Ascending aorta (tissue), 2 donors: ENCODE results near the gene CCM2. TPM values are rescaled to one million over a fixed set of nuclear protein-coding genes. Genes with fewer than 3 reads are reported as not detected.
A peak's percentile ranks its signal among the peaks of the same experiment; 100 is the strongest.

Experiments
- DNase-seq, 2 donors: peaks; one replicate each; pipeline ENCODE4 v3.0.0-alpha.2; 2019; ENCODE audit warnings: low spot score in 2 of 2
- H3K27ac ChIP-seq, 2 donors: fragments of 200-600 bp; sonication (generic); one replicate each; pipeline ENCODE4 v1.5.1; 2016 to 2017; ENCODE audit warnings: mild to moderate bottlenecking in 1 of 2
- H3K27me3 ChIP-seq: fragments of 200-600 bp; sonication (generic); one replicate; pipeline ENCODE4 v1.5.1; 2017
- H3K36me3 ChIP-seq, 2 donors: fragments of 200-600 bp; sonication (generic); one replicate each; pipeline ENCODE4 v1.5.1; 2016
- H3K4me1 ChIP-seq, 2 donors: fragments of 200-600 bp; sonication (generic); one replicate each; pipeline ENCODE4 v1.5.1; 2016 to 2017; ENCODE audit warnings: mild to moderate bottlenecking in 1 of 2
- H3K4me3 ChIP-seq, 2 donors: fragments of 200-600 bp; sonication (generic); one replicate each; pipeline ENCODE4 v1.5.1; 2016 to 2017; ENCODE audit warnings: mild to moderate bottlenecking in 1 of 2
- H3K9me3 ChIP-seq, 2 donors: fragments of 200-600 bp; sonication (generic); one replicate each; pipeline ENCODE4 v1.5.1; 2016
- intact Hi-C: fragments of 100-400 bp; cut with DNase I; formaldehyde crosslinking; loops from one replicate; pipeline ENCODE4 v1.15.1; 2023
- total RNA-seq: library from RNA; depleted of rRNA; stranded (reverse); fragments of >200 nt; gene quantifications from one replicate; pipeline ENCODE4 v1.1.0, GENCODE V29; 2016
- TF ChIP-seq, protein P1 (sequence below), 3 experiments: fragments of 200-600 bp in 2 of 3; fragments of 450-650 bp in 1 of 3; sonication (generic) in 2 of 3; IDR thresholded peaks; one replicate each; pipeline ENCODE4 v1.5.1; 2016 to 2019; ENCODE audit warnings: antibody characterized with exemption in 3 of 3, mild to moderate bottlenecking in 1 of 3, moderate library complexity in 1 of 3

The CCM2 gene
- total RNA-seq, 1 donor from 2014 or later, result 61.5 TPM

DNA sequence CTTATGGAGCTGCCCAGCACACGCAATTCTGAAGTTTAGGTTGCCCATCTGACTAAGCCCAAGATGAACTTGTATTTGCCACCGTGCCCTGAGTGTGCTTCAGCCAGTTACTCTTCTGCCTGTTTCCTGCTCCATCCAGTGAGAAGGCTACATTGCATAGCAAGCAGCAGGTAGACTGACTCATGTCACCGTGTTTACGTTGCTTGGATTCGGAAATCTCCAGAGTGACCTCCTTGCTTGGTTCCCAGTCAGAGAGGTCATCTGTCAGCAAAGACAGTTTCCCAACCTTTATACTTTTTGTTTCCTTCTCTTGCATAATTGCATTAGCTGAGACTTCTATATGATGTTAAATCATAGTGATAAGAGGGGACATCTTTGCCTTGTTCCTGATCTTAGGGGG lies 57.9 kb downstream of the CCM2 start:
- Histone ChIP-seq H3K4me1 (no peaks in the 10 kb centered on the region), H3K9me3 (no peaks in the 10 kb centered on the region), H3K27me3 (no peaks in the 10 kb centered on the region), H3K36me3 (peaks cover 0 to 5% of the 10 kb centered on the region in 2 donors), H3K4me3 (no peak overlapping the region), H3K27ac (no peak overlapping the region)
- intact Hi-C loops, result no loop called here
- TF ChIP-seq, protein P1, sequence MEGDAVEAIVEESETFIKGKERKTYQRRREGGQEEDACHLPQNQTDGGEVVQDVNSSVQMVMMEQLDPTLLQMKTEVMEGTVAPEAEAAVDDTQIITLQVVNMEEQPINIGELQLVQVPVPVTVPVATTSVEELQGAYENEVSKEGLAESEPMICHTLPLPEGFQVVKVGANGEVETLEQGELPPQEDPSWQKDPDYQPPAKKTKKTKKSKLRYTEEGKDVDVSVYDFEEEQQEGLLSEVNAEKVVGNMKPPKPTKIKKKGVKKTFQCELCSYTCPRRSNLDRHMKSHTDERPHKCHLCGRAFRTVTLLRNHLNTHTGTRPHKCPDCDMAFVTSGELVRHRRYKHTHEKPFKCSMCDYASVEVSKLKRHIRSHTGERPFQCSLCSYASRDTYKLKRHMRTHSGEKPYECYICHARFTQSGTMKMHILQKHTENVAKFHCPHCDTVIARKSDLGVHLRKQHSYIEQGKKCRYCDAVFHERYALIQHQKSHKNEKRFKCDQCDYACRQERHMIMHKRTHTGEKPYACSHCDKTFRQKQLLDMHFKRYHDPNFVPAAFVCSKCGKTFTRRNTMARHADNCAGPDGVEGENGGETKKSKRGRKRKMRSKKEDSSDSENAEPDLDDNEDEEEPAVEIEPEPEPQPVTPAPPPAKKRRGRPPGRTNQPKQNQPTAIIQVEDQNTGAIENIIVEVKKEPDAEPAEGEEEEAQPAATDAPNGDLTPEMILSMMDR (IDR thresholded peaks at IDR 0.05), result no peak
- peak in 1 of 2 donors; percentile 27 for DNase-seq

DNA sequence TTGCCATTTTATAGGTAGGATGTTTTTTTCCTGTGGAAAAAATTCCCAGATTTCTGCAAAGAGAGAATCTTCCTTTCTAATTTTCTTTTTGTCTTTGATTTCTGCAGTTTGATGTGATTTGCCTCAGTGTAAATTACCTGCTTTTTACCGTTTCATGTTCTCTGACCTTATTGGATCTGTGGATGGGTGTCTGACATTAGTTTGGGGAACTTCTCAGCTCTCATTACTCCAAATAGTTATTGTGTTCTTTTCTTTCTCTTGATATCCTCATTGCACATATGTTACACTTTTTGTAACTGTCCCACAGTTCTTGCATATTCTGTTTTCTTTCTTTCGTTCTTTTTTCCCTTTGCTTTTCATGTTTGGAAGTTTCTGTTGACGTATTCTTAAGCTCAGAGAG lies 60.3 kb downstream of the CCM2 start:
- Histone ChIP-seq H3K4me3 (no peak overlapping the region), H3K27ac (no peak overlapping the region), H3K27me3 (no peaks in the 10 kb centered on the region), H3K36me3 (peaks cover 0 to 12% of the 10 kb centered on the region in 2 donors), H3K4me1 (no peaks in the 10 kb centered on the region), H3K9me3 (no peaks in the 10 kb centered on the region)
- intact Hi-C loops, result no loop called here
- TF ChIP-seq, protein P1 (IDR thresholded peaks at IDR 0.05), result no peak
- DNase-seq, result no peak

DNA sequence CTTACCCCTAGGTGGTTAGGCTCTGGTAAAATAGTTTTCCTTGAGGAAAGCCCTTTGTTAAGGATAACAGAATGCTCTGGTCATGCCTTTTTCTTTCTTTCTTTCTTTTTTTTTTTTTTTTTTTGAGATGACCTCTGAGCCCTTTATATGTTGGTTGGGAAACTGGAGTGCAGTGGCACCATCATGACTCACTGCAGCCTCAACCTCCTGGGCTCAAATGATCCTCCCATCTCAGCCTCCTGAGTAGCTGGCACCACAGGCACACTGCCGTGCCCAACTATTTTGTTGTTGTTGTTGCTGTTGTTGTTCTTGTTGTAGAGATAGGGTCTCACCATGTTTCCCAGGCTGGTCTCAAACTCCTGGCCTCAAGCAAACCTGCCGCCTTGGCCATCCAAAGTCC lies 61.4 kb downstream of the CCM2 start:
- peak in 1 of 2 donors; percentile 21 for DNase-seq
- Histone ChIP-seq H3K36me3 (peaks cover 0 to 18% of the 10 kb centered on the region in 2 donors), H3K9me3 (no peaks in the 10 kb centered on the region), H3K27me3 (no peaks in the 10 kb centered on the region), H3K4me1 (no peaks in the 10 kb centered on the region), H3K27ac (no peak overlapping the region), H3K4me3 (no peak overlapping the region)
- intact Hi-C loops, result no loop called here
- TF ChIP-seq, protein P1 (IDR thresholded peaks at IDR 0.05), result no peak

GRCh38 chr7:45061806-45062425 lies 61.9 kb downstream of the CCM2 start:
- Histone ChIP-seq H3K9me3 (no peaks in the 10 kb centered on the region), H3K4me1 (no peaks in the 10 kb centered on the region), H3K27me3 (no peaks in the 10 kb centered on the region), H3K36me3 (peaks cover 4 to 18% of the 10 kb centered on the region in 2 donors), H3K4me3 (no peak overlapping the region), H3K27ac (no peak overlapping the region)
- intact Hi-C loops, result no loop called here
- TF ChIP-seq, protein P1 (IDR thresholded peaks at IDR 0.05), result no peak
- DNase-seq, result peak in 1 of 2 donors; percentile 12

DNA sequence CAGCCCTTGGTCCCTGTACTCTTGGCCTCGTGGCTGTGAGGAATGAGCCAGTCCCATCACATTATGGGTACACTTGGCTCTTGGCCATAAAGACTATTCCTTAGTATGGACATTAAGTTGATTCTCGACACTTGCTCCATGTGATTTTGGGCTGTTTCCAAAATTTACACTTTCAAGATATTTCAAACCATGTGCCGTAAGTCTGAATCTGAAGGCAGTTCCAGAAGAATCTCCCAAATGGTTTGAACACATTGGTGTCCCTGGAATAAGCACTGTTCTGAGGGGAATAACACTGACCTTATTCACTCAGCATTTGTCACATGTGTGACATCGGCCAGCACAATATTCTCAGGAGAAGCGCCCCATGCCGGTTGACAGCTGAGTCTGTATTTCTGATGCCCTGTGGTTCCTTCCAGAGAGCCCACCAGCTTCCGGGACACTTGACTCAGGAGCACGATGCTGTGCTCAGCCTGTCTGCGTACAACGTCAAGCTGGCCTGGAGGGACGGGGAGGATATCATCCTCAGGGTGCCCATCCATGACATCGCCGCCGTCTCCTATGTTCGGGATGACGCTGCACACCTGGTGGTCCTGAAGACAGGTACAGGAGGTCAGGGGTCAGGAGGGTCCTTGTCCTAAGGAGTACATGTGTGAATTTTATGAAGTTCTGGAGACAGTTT lies 64.2 kb downstream of the CCM2 start:
- Histone ChIP-seq H3K4me3 (no peak overlapping the region), H3K27me3 (no peaks in the 10 kb centered on the region), H3K36me3 (peaks cover 14 to 38% of the 10 kb centered on the region in 2 donors), H3K27ac (no peak overlapping the region), H3K4me1 (no peaks in the 10 kb centered on the region), H3K9me3 (no peaks in the 10 kb centered on the region)
- intact Hi-C loops, result no loop called here
- DNase-seq, result peak in 1 of 2 donors; percentile 52
- TF ChIP-seq, protein P1 (IDR thresholded peaks at IDR 0.05), result no peak
